CD4-positive, alpha-beta T cell treated with Interferon gamma for 1 hour (primary cell): ENCODE results near the gene ADGRL3.
"Not testable (repeated sequence)": the region's sequence is repeated elsewhere in the genome, so short reads cannot be mapped to it uniquely, and the experiment has no call there.

Experiments
- DNase-seq: peaks from one replicate; pipeline ENCODE4 v3.0.0-alpha.2; 2020

Gene ADGRL3

DNA sequence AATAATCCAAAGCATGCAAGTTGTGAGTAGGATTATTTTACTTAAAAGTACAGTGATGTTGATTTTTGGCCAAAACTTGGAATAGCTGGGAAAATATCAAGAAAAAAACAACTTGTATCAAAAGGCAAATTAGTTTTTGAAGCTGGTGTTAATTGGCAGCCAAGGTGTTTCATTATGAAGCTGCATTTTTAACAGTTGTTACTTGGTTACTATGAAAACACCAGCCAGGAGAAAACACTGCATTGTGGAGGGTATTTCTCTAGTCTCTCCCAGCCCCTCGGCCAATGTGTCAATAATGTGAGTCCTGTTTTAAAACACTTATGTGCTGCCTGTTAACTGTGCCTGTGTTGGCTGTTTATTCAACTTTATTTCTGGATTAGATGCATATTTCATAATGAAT lies 733.4 kb downstream of the ADGRL3 start:
- no peak for DNase-seq

DNA sequence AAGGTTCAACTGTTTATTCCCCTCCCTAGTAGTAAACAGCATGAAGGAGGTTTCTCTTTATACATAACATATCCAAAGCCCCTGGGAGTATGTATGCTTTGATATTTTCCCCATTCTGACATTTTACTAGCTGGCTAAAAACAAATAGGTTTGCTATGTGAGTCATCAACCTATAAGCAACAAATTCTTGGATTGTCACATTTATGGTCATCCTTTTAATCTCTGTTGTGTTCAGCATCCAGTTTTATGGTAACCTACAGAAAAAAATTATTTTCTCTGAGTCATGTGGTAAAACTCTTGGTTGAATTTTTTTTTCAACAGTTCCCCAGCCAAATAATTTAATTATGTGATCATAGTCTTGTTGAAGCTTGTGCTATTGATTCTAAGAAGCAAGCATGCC lies 734.1 kb downstream of the ADGRL3 start:
- DNase-seq: no peak

DNA sequence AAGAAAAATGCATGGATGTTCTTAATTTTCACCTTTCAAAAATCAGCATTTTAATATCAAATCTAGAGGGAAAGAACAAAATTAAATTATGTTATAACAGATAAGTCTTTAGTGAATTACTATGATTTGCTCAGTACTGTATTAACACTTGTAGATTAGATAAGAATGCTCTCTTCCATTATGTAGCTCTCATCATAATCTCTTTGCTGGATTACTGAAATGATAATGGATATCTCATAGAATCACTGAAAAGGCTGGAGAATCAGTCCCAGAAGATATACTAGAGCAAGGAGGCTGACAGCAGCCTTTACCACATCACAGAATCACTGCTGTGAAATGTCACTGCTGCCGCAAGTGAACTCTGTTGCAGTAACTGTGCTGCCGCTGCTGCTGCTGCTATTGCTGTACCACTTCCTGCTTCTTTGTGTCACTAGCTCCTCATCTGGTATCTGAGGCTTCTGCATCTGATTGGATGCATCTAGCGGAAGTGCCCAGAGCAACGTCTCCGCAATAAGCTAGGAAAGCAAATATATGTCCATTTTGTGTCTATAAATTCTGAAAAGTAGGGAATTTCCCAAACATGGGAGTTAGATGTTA lies 738.2 kb downstream of the ADGRL3 start:
- no peak for DNase-seq

GRCh38 chr4:61950625-61951024 lies 750.5 kb downstream of the ADGRL3 start:
- no peak for DNase-seq

DNA sequence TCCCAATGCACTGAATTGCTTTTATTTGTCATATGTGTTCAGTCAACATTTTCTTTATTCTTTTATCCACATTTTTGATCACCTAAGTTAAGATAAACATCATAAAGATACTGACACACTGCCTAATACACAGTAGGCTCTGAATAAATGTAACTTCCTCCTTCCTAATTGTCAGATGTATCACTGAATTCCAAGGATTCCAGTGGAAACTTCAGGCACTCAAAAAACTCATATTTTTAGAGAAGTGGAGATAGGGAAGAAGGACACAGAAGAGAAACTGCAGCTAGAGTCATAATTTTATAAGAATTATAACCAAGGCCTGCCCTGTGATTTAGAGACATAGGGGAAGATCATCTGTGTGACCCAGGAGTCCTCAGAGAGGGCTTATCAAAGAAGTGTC lies 753.3 kb downstream of the ADGRL3 start:
- DNase-seq: no peak

DNA sequence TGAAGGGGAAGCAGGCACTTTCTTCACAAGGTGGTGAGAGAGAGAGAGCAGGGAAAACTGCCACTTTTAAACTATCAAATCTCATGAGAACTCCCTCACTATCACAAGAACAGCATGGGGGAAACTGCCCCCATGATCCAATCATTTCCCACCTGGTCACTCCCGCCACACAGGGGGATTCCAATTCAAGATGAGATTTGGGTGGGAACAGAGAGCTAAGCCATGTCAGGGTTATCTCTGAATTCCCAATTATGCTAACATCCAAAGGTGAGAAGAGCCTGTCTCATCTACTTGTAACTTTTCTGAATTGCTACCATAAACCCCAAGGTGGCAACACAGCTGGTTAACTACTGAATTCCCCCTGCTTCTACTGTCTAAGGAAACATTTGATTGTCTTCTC lies 758.5 kb downstream of the ADGRL3 start:
- no peak for DNase-seq

- no peak for DNase-seq
These were observed 759.0 kb downstream of the ADGRL3 start for GRCh38 chr4:61959087-61959486.

DNA sequence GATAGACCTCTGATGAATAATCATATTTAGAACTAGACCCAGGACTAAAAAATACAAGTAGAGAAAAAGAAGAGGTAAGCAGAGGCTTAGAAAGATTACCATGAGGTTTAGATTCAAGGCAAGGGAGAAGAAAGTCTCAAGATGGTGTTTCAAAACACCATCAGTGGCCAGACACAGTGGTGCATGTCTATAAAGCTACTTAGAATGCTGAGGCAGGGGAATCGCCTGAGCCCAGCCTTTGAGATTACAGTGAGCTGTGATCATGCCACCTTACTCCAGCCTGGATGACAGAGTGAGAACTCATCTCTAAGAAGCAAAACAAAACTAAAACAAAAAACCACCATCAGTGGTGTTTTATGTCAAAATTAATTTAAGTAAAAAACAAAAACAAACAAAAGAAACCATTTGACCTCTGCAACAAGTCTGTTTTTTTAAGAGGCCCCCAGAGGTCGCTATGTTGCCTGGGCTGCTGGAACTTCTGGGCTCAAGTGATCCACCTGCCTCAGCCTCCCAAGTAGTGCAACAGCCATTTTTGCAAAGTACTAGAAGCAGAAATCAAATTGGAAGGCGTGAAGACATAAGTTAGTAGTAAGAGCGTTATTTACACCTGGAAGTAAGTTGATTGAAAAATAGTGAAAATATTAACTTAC lies 784.3 kb downstream of the ADGRL3 start:
- DNase-seq: no peak

DNA sequence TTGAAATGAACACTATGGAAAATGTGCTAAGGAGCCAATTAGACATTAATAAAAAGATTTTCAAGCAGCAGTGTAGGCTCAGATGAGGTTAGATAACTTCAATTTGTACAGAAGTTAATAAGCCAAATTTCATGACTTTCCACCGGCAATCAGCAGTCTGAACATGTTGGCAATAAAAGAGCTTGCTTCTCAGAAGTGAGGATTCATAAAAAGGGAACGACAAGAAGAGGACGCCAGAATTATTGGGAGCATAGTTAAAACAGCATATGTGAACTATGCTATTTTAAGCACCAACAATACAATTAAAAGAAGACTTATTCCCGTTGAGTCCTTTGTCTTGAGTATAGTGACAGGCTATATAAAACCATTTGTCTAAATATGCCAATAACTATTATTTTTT lies 785.3 kb downstream of the ADGRL3 start:
- no peak for DNase-seq

DNA sequence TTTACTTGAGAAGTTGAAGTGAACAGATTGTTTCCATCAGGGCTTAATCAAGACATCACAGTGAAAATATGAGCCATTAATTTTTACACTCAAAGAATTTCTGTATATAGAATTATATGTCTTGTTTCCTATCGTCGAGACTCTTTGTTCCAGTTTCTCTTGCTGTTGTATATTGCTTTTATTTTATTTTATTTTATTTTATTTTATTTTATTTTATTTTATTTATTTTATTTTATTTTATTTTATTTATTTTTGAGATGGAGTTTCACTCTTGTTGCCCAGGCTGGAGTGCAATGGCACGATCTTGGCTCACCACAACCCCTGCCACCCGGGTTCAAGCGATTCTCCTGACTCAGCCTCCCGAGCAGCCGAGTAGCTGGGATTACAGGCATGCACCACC lies 786.8 kb downstream of the ADGRL3 start:
- not testable (repeated sequence) for DNase-seq

- no peak for DNase-seq
These were observed 792.2 kb downstream of the ADGRL3 start for GRCh38 chr4:61992351-61992750.

- no peak for DNase-seq
These were observed 793.9 kb downstream of the ADGRL3 start for GRCh38 chr4:61994036-61994435.

GRCh38 chr4:61995717-61996340 lies 795.7 kb downstream of the ADGRL3 start:
- DNase-seq: no peak

DNA sequence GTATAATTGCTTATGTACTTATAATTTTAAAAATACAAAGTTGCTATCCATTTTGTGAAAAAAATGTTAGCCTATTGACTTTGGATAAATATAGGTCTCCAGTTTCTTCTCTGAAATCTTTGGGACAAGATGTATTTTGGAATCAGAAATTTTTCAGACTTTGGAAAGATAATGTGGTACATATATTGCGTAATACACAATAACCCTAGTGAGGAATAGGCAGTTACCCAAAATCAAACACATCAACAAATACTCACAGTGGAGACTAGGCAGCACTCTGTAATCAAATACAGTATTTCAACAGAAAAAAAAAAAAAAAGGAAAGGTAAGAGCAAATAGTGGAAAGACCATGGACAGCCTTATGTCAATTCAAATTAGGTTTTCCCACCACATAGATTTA lies 796.8 kb downstream of the ADGRL3 start:
- DNase-seq: no peak

- no peak for DNase-seq
These were observed 797.7 kb downstream of the ADGRL3 start for GRCh38 chr4:61997831-61998230.

DNA sequence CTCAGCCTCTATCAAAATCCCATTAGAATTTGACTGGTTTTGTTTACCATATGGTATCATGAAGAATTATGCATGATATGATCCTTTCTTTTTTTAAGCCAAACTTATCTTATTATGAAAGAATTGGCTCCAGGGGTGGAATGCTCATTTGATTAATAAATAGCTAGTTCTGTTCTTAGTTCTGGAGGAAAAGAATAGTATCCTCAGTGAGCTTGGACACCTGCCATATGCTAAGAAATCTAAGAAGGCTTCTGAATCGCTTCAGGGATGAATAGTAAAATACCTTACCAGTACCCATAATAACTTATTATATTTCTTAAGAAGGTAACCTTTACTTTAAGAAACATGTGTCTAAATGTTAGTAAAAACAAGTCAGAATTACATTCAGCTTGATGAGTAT lies 803.6 kb downstream of the ADGRL3 start:
- no peak for DNase-seq

GRCh38 chr4:62004881-62005280 lies 804.8 kb downstream of the ADGRL3 start:
- DNase-seq: no peak

GRCh38 chr4:62006108-62006507 lies 806.0 kb downstream of the ADGRL3 start:
- no peak for DNase-seq

DNA sequence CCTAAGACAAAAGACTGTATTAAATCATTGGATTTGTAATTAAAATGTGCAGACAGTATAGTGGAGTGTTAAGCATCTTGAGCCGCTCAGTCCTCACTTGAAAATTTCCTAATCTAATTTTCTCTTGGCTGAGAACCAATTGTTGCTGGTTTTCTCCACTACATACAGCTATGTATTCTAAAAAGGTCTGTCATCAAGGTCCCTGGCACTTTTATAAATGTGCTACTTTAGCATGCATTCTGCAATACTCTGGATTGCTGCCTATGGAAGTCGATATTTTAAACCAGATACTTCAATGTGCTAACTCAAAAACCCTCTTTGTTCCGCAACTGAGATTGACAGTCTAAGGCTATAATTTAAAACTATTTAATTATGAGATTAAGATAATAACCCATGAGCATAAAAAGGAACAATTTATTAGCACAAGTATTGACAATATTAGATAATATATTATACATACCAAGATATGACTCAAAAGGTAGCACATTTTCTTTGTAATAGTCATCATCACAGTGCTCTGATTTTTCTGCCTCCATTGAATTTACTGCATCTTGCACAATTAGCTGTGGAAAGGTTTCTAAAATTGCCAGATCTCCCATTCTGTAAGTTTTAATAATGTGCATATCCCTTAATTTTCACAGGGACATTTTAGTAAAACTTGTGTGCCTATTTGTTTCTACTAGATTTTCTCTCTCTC lies 815.1 kb downstream of the ADGRL3 start:
- DNase-seq: no peak

GRCh38 chr4:62018537-62018936 lies 818.4 kb downstream of the ADGRL3 start:
- no peak for DNase-seq

- DNase-seq: no peak
These were observed 823.5 kb downstream of the ADGRL3 start for GRCh38 chr4:62023633-62024032.

DNA sequence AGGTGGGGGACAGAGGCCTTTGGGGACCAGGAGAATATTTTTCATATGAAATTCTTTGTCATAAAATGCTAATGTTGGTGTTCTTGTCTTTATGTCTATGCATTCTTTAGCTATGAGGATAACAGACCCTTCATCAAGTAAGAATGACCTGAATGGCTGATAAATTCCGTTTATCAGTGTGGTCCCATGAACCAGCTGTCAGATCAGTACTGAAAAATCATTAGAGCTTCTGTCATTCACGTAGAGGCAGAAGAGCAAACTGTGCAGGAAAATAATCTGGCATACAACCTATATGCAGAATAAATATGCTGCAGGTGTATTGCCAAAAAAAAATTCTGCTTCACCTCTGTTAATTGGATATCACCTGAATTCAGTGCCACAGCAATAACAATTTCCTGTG lies 828.6 kb downstream of the ADGRL3 start:
- no peak for DNase-seq

DNA sequence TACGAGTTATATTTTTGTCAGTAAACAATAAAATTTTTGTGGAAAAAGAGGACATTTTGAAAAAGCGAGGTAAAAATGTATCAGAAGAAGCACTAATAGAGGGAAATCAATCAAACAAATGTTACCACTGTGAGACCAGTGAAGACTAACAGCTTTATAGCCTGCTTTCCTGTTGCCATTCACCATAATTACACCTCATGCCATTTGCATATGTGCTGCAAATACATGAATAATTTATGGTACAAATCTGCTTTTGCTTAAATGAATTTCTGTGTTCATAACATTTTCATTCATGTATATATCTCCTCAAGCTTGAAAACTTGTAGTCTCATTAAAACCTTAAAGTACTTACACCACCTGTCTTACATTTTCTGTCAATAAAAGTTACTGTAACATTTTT lies 830.8 kb downstream of the ADGRL3 start:
- DNase-seq: no peak

DNA sequence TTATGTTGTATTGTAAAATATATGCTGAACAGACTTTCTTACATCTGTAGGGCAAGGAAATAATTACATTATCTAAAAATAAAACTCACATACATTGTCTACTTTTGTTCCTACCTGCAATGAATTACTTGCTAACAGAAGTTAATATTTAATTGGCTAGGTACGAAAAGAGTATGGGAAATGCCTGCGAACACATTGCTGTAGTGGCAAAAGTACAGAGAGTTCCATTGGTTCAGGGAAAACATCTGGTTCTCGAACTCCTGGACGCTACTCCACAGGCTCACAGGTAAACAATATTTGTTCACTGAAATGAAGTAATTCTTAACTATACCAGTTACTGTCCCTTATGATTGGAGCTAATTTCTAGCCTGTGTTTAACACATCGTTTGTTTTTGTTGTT lies 837.4 kb downstream of the ADGRL3 start:
- DNase-seq: no peak
